DOHH2 (cell line): ENCODE measurements around the gene ZNF787.
A peak's percentile ranks its signal among the peaks of the same experiment; 100 is the strongest.

Experiments used
- H3F3A ChIP-seq: fragments of 200-600 bp; sonication (generic), shearing (Covaris generic); 2 replicates; pipeline ENCODE4 v1.6.0; 2016; ENCODE audit warnings: antibody characterized with exemption, mild to moderate bottlenecking; ENCODE audit not compliant: control insufficient read depth, insufficient read depth
- H3K27ac ChIP-seq: fragments of 200-600 bp; sonication (generic); 2 replicates; pipeline ENCODE4 v1.5.1; 2014; ENCODE audit warnings: low read depth, mild to moderate bottlenecking, low read length, moderate library complexity
- H3K27me3 ChIP-seq: fragments of 200-600 bp; sonication (generic); 2 replicates; pipeline ENCODE4 v1.6.1; 2014; ENCODE audit warnings: mild to moderate bottlenecking, low read length, mixed read lengths; ENCODE audit not compliant: control insufficient read depth
- H3K36me3 ChIP-seq: fragments of 200-600 bp; sonication (generic); 2 replicates; pipeline ENCODE4 v1.6.1; 2014; ENCODE audit warnings: mild to moderate bottlenecking, low read length, moderate library complexity, mixed read lengths; ENCODE audit not compliant: control insufficient read depth
- H3K4me1 ChIP-seq: fragments of 200-600 bp; sonication (generic); 2 replicates; pipeline ENCODE4 v1.6.1; 2014; ENCODE audit warnings: mild to moderate bottlenecking, low read length, mixed read lengths; ENCODE audit not compliant: control insufficient read depth
- H3K4me2 ChIP-seq: fragments of 200-600 bp; sonication (generic); 2 replicates; pipeline ENCODE4 v1.6.0; 2014; ENCODE audit warnings: mild to moderate bottlenecking, low read length, moderate library complexity
- H3K4me3 ChIP-seq: fragments of 200-600 bp; sonication (generic); 2 replicates; pipeline ENCODE4 v1.5.1; 2014; ENCODE audit warnings: mild to moderate bottlenecking, low read length, mixed read lengths
- H3K79me2 ChIP-seq: fragments of 200-600 bp; sonication (generic); 2 replicates; pipeline ENCODE4 v1.6.1; 2014; ENCODE audit warnings: mild to moderate bottlenecking, low read length, mixed read lengths; ENCODE audit not compliant: control insufficient read depth
- H3K9me2 ChIP-seq: fragments of 200-600 bp; sonication (generic); replicated peaks from 2 replicates; pipeline ENCODE4 v1.6.1; 2014; ENCODE audit warnings: mild to moderate bottlenecking, low read length, mixed read lengths; ENCODE audit not compliant: control insufficient read depth
- H3K9me3 ChIP-seq: fragments of 200-600 bp; sonication (generic); 2 replicates; pipeline ENCODE4 v1.6.1; 2014; ENCODE audit warnings: antibody characterized with exemption, low read length, mixed read lengths; ENCODE audit not compliant: control insufficient read depth, insufficient read depth
- H4K20me1 ChIP-seq: fragments of 200-600 bp; sonication (generic); 2 replicates; pipeline ENCODE4 v1.6.0; 2014; ENCODE audit warnings: low read depth, mild to moderate bottlenecking, antibody characterized with exemption, low read length, moderate library complexity; ENCODE audit not compliant: control insufficient read depth, insufficient read depth
- CTCF ChIP-seq: fragments of 200-600 bp; sonication (generic); IDR thresholded peaks from one replicate; pipeline ENCODE4 v1.5.1; 2014; ENCODE audit warnings: antibody characterized with exemption, mild to moderate bottlenecking, low read depth, low read length; ENCODE audit not compliant: poor library complexity, severe bottlenecking
- EZH2phosphoT487 ChIP-seq: fragments of 200-600 bp; sonication (generic); IDR thresholded peaks from 2 replicates; pipeline ENCODE4 v1.6.1; 2017; ENCODE audit warnings: borderline replicate concordance, mild to moderate bottlenecking, antibody characterized with exemption, low read length, moderate library complexity, mixed read lengths

Gene ZNF787

GRCh38 chr19:56083668-56084067 lies 37.4 kb downstream of the ZNF787 start:
- TF ChIP-seq CTCF (no peak), EZH2phosphoT487 (no peak)
- Histone ChIP-seq H3K27ac (no peak overlapping the region), H3F3A (peaks cover 9% of the 10 kb centered on the region), H4K20me1 (no peaks in the 10 kb centered on the region), H3K4me3 (no peak overlapping the region), H3K4me1 (peaks cover 18% of the 10 kb centered on the region), H3K36me3 (peaks cover 3% of the 10 kb centered on the region; the same call in 1 of the 2 replicates), H3K9me3 (no peaks in the 10 kb centered on the region), H3K4me2 (no peak overlapping the region), H3K79me2 (no peaks in the 10 kb centered on the region), H3K27me3 (no peaks in the 10 kb centered on the region), H3K9me2 (no peaks in the 10 kb centered on the region)

GRCh38 chr19:56080669-56081401 lies 40.3 kb downstream of the ZNF787 start:
- no peaks in the 10 kb centered on the region; the same call in 1 of the 2 replicates for H3K36me3 ChIP-seq
- H3K4me1 ChIP-seq = peaks cover 18% of the 10 kb centered on the region
- H4K20me1 ChIP-seq = no peaks in the 10 kb centered on the region
- H3K9me2 ChIP-seq = no peaks in the 10 kb centered on the region
- H3F3A ChIP-seq = peaks cover 9% of the 10 kb centered on the region
- no peak for TF ChIP-seq EZH2phosphoT487
- peak; percentile 49 for TF ChIP-seq CTCF
- H3K9me3 ChIP-seq = no peaks in the 10 kb centered on the region
- H3K27me3 ChIP-seq = no peaks in the 10 kb centered on the region
- H3K79me2 ChIP-seq = no peaks in the 10 kb centered on the region
- H3K27ac ChIP-seq = peak overlapping the region; percentile 91
- H3K4me2 ChIP-seq = peak overlapping the region; percentile 100
- H3K4me3 ChIP-seq = peak overlapping the region; percentile 88

GRCh38 chr19:56079609-56080008 lies 41.5 kb downstream of the ZNF787 start:
- H3K4me1 ChIP-seq = peaks cover 18% of the 10 kb centered on the region
- no peak overlapping the region for H3K4me2 ChIP-seq
- no peaks in the 10 kb centered on the region for H3K27me3 ChIP-seq
- no peak overlapping the region for H3K27ac ChIP-seq
- no peaks in the 10 kb centered on the region for H3K36me3 ChIP-seq
- H3K4me3 ChIP-seq = no peak overlapping the region
- peaks cover 9% of the 10 kb centered on the region for H3F3A ChIP-seq
- TF ChIP-seq EZH2phosphoT487 = no peak
- no peak for TF ChIP-seq CTCF
- no peaks in the 10 kb centered on the region for H3K79me2 ChIP-seq
- H3K9me3 ChIP-seq = no peaks in the 10 kb centered on the region
- H4K20me1 ChIP-seq = no peaks in the 10 kb centered on the region
- no peaks in the 10 kb centered on the region for H3K9me2 ChIP-seq
